ENCODE results near the gene SLC2A5.

The SLC2A5 gene

GRCh38 chr1:9088807-9089206 lies 19.4 kb upstream of the SLC2A5 start:
- DNase-seq (ENCODE audit: low spot score): no peak

DNA sequence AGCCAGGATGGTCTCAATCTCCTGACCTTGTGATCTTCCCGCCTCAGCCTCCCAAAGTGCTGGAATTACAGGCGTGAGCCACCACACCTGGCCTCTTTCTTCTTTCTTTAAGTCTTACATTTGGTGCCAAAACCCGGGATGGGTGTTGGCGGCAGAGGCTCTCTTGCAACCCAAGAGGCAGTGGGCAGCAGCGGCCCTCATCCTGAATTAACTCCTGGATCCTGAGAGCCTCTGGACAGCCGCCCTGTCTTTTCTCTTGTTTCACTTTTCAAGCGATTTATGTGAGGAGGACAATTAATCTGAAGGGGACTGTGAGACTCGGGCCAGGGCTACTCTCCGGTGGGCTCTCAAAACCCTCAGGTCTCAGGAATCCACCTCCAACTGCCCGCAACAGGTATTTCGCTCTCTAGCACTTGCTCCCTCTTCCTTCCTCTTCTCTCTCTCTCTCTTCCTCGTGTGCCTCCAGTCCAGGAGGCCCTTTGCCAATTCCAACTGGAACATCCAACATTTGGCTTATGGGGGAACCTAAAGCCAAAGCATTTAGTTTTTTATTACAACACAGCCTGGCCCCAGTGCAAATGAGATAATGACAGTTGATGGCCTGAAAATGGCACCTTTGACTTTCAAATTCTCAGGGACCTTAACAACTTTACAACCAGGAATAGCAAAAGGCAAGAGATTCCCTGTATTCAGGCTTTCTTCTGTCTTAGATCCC lies 18.1 kb upstream of the SLC2A5 start:
- no peak for DNase-seq (ENCODE audit: low spot score)

DNA sequence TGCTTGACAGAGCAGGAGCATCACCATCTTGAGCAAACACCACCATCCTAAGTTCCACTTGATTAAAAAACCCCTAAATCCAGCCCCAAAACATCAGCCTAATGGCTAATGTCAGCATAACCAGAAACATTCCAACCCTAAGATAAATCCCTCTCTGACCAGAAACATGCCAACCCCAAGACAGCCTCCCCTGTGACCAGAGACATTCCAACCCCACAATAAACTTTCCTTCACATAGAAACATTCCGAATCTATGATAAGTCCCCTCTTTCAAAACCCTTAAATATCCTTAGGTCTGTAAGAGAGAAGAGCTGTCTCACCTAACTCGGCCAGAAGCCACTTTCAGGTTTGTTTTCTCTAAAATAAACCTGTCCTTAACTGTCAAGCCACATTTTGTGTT lies 17.4 kb upstream of the SLC2A5 start:
- DNase-seq (ENCODE audit: low spot score): no peak

- DNase-seq (ENCODE audit: low spot score): no peak
These were observed 16.6 kb upstream of the SLC2A5 start for GRCh38 chr1:9086045-9086444.

DNA sequence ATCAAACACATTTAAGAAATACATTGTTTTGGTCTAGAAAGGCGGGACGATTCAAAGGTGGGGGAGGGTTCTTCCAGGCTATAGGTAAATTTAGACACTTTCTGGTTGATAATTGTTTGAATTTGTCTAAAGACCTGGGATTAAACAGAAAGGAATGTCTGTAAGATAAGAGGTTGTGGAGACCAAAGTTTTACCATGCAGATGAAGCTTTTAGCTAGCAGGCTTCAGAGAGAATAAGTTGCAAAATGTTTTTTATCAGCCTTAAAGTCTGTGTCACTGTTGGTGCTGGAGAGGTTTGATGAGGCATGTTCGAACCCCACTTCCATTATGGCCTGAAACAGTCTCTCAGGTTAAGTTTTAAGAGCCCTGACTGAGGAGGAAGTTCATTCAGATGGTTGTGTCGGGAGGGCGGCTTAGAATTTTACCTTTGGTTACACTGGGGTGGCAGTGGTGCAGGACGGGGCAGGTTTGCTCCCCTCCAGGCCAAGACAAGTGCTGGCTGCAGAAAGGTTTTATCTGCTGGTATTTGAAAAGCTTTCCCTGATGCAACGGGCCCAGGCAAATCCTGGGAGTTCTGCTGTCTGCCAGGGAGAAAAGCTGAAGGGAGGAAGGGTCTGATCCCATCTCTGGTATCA lies 16.0 kb upstream of the SLC2A5 start:
- DNase-seq (ENCODE audit: low spot score): no peak

DNA sequence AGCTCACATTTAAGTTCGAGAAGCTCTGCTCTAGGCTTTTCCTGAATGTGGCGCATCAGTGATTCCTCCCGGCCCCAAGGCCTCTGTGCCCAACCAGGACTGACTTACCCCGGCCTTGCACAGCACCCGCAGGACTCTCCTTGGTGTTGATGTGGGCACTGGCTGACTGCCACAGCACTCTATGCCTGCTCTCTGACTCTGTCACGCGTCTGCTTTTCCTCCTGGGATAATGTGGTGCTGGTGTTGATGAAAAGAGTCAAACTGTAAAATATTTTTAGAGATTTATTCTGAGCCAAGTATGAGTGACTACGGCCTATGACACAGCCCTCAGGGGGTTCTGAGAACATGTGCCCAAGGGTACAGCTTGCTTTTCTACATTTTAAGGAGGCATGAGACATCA lies 15.5 kb upstream of the SLC2A5 start:
- DNase-seq (ENCODE audit: low spot score): no peak

DNA sequence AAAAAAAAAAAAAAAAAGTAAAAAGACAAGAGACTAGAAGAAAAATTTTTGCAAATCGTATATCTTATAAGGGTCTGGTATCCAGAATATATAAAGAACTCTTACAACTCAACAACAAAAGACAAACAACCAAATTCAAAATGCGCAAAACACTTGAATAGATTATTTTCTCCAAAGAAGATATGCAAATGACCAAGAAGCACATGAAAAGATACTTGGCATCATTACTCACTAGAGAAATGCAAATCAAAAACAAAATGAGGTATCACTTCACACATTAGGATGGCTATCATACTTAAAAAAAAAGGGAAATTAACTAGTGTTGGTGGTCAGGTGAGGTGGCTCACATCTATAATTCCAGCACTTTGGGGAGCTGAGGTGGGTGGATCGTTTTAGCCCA lies 12.0 kb upstream of the SLC2A5 start:
- no peak for DNase-seq (ENCODE audit: low spot score)

- no peak for DNase-seq (ENCODE audit: low spot score)
These were observed 11.4 kb upstream of the SLC2A5 start for GRCh38 chr1:9080705-9081291.

DNA sequence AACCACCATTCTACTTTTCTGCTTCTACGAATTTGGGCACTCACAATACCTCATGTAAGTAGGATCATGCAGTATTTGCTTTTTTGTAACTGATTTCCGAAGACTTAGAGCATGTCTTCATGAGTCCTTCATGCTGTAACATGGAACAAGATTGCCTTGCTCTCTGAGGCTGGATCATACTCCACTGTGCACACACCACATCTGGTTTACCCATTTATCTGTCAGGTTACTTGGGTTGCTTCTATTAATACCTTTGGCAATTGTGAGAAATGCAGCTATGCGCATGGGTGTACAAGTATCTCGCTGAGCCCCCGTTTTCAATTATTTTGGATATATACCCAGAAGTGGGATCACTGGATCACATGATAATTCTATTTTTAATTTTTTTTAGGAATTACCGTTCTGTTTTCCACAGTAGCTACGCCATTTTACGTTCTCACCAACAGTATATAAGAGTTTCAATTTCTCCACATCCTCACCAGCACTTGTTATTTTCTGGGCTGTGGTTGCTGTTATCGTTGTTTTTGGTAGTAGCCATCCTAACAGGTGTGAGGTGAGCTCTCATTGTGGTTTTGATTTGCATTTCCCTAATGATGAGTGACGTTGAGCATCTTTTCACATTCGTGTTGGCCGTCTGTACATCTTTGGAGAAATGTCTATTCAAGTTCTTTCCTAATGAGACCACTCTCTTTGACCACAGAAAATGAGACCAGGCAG lies 10.7 kb upstream of the SLC2A5 start:
- no peak for DNase-seq (ENCODE audit: low spot score)

GRCh38 chr1:9078752-9079500 lies 9.5 kb upstream of the SLC2A5 start:
- no peak for DNase-seq (ENCODE audit: low spot score)

DNA sequence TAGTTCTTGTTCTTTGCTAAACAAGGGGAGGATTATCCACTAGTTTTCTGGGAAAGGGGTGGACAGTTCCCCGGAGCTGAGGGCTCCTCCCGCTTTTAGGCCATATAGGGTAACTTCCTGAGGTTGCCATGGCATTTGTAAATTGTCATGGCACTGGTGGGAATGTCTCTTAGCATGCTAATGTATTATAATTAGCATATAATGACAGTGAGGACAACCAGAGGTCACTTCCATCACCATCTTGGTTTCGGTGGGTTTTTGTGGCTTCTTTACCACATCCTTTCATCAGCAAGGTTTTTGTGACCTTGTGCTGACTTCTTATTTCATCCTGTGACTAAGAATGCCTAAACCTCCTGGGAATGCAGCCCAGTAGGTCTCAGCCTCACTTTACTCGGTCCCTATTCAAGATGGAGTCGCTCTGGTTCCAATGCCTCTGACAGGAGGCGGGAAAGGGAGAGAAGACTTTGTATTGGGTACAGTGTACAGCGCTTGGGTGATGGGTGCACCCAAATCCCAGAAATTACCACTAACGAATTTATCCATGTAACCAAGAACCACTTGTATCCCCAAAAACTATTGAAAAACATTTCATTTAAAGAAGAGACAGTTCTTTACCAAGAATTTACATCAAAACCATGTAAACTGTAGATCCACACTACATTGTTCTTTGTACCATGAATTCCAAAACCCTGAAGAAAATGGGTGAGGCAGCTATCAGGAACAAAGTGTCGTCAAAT lies 8.7 kb upstream of the SLC2A5 start:
- DNase-seq (ENCODE audit: low spot score): no peak

DNA sequence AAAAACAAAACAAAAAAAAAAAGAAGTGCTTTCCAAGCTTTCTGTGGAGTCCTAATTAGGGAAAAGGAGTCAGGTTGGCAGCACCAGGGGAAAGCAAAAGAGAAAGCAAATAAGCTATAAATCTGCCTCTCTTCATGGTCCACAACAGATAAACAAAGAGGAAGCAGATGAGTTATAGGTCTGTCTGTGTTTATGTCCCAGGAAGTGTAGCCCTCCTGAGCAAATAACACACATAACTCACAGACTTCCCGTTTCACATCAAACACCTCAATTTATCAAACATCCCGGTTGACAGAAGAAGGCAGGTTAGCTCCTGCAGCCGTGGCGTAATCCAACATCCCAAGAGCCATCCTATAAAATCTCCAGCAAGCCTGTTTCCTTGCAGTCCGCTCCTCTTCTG lies 5.6 kb upstream of the SLC2A5 start:
- DNase-seq (ENCODE audit: low spot score): no peak

- no peak for DNase-seq (ENCODE audit: low spot score)
These were observed 3.7 kb upstream of the SLC2A5 start for GRCh38 chr1:9073143-9073542.

DNA sequence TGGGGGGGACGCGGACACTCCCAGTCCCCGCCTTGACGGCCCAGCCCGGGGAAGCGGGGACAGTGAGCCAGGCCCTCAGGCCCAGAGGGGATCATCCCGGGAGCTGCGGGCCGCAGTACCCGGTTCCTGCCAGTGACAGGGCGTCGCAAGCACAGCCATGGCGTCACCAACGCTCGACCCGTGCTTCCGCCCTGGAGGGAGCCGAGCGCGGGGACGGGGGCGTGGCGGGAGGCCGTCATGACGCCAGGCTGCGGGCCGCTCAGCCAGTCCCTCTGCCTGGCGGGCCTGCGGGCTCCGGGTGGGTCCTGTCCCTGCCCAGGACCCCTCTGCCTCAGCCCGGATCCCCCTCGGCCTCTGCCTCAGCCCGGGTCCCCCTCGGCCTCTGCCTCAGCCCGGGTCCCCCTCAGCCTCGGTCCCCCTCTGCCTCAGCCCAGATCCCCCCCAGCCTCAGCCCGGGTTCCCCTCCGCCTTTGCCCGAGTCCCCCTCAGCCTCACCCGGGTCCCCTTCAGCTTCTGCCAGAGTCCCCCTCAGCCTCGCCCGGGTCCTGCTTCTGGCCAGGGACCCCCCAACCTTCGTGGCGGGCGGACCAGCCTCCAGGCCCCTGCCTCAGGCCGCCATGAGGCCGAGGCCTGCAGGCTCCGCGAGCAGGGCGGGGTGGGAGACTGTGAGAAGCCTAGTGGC lies 2.3 kb upstream of the SLC2A5 start:
- DNase-seq (ENCODE audit: low spot score): no peak

- no peak for DNase-seq (ENCODE audit: low spot score)
These were observed 1.1 kb upstream of the SLC2A5 start for GRCh38 chr1:9070486-9070885.

- no peak for DNase-seq (ENCODE audit: low spot score)
These were observed 482 bp downstream of the SLC2A5 start for GRCh38 chr1:9068981-9069325.

- no peak for DNase-seq (ENCODE audit: low spot score)
These were observed 2.3 kb downstream of the SLC2A5 start for GRCh38 chr1:9066945-9067807.

- no peak for DNase-seq (ENCODE audit: low spot score)
These were observed 4.2 kb downstream of the SLC2A5 start for GRCh38 chr1:9065213-9065751.

- DNase-seq (ENCODE audit: low spot score): no peak
These were observed 6.6 kb downstream of the SLC2A5 start for GRCh38 chr1:9062846-9063245.

GRCh38 chr1:9062021-9062471 lies 7.4 kb downstream of the SLC2A5 start:
- DNase-seq (ENCODE audit: low spot score): no peak
